ENCODE measurements around the gene CDKL5. TPM values are rescaled to one million over a fixed set of nuclear protein-coding genes. Genes with fewer than 3 reads are reported as not detected.

Gene CDKL5
- total RNA-seq, 1 donor from 2014 or later, result 53.5 TPM

- H3K27me3 Mint-ChIP-seq (ENCODE audit: unreplicated experiment), result no peaks in the 10 kb centered on the region
- H3K27ac Mint-ChIP-seq (ENCODE audit: unreplicated experiment), result no peak overlapping the region
- no peaks in the 10 kb centered on the region for H3K36me3 Mint-ChIP-seq (ENCODE audit: unreplicated experiment)
- no peak for DNase-seq
- H3K4me1 Mint-ChIP-seq (ENCODE audit: low read depth, unreplicated experiment), result no peaks in the 10 kb centered on the region
- no peak for TF ChIP-seq CTCF (IDR thresholded peaks at IDR 0.05; ENCODE audit: partially characterized antibody, unreplicated experiment)
- peaks cover 3% of the 10 kb centered on the region for H3K9me3 Mint-ChIP-seq (ENCODE audit: unreplicated experiment)
- no peak overlapping the region for H3K4me3 Mint-ChIP-seq (ENCODE audit: unreplicated experiment)
Observed at GRCh38 chrX:18681996-18682395, 256.6 kb downstream of the CDKL5 start.

- no peaks in the 10 kb centered on the region for H3K4me1 Mint-ChIP-seq (ENCODE audit: low read depth, unreplicated experiment)
- no peak for TF ChIP-seq CTCF (IDR thresholded peaks at IDR 0.05; ENCODE audit: partially characterized antibody, unreplicated experiment)
- H3K9me3 Mint-ChIP-seq (ENCODE audit: unreplicated experiment), result no peaks in the 10 kb centered on the region
Observed at GRCh38 chrX:18682979-18683387, 257.6 kb downstream of the CDKL5 start.

GRCh38 chrX:18687856-18688495 is 262.6 kb downstream of the CDKL5 start:
- Mint-ChIP-seq H3K27ac (ENCODE audit: unreplicated experiment) (no peak overlapping the region), H3K4me1 (ENCODE audit: low read depth, unreplicated experiment) (peaks cover 4% of the 10 kb centered on the region), H3K27me3 (ENCODE audit: unreplicated experiment) (no peaks in the 10 kb centered on the region), H3K36me3 (ENCODE audit: unreplicated experiment) (no peaks in the 10 kb centered on the region), H3K9me3 (ENCODE audit: unreplicated experiment) (no peaks in the 10 kb centered on the region), H3K4me3 (ENCODE audit: unreplicated experiment) (no peak overlapping the region)
- no peak for TF ChIP-seq CTCF (IDR thresholded peaks at IDR 0.05; ENCODE audit: partially characterized antibody, unreplicated experiment)
- no peak for DNase-seq

More at GRCh38 chrX:18682979-18683387, 257.6 kb downstream of the CDKL5 start:
- Mint-ChIP-seq H3K4me3 (ENCODE audit: unreplicated experiment) (no peak overlapping the region), H3K27ac (ENCODE audit: unreplicated experiment) (no peak overlapping the region), H3K27me3 (ENCODE audit: unreplicated experiment) (no peaks in the 10 kb centered on the region), H3K36me3 (ENCODE audit: unreplicated experiment) (no peaks in the 10 kb centered on the region)
- DNase-seq, result no peak

DNA sequence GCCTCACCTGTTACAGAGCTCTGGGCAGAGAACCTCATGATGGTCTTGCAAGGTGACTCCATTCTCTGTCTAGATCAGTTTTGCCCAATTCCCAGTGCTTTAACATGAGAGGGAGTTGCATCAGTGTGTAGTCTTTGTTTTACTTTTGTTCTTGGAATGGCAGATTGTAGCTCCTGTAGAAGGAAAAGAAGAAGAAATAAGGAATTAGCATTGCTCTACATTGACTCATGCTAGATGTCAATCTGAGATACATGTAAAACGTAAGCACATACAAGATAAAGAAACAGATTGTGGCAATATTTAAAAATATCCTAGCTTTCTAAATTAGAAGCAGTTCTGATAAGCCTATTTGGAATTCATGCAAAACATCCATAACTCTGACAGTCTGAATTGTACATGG is 266.0 kb downstream of the CDKL5 start:
- Mint-ChIP-seq H3K27ac (ENCODE audit: unreplicated experiment) (no peak overlapping the region), H3K27me3 (ENCODE audit: unreplicated experiment) (no peaks in the 10 kb centered on the region), H3K4me1 (ENCODE audit: low read depth, unreplicated experiment) (peaks cover 4% of the 10 kb centered on the region), H3K4me3 (ENCODE audit: unreplicated experiment) (no peak overlapping the region), H3K9me3 (ENCODE audit: unreplicated experiment) (no peaks in the 10 kb centered on the region), H3K36me3 (ENCODE audit: unreplicated experiment) (no peaks in the 10 kb centered on the region)
- no peak for DNase-seq
- TF ChIP-seq CTCF (IDR thresholded peaks at IDR 0.05; ENCODE audit: partially characterized antibody, unreplicated experiment), result no peak

- H3K4me1 Mint-ChIP-seq (ENCODE audit: low read depth, unreplicated experiment), result peaks cover 9% of the 10 kb centered on the region
- no peak overlapping the region for H3K4me3 Mint-ChIP-seq (ENCODE audit: unreplicated experiment)
- H3K27ac Mint-ChIP-seq (ENCODE audit: unreplicated experiment), result no peak overlapping the region
- TF ChIP-seq CTCF (IDR thresholded peaks at IDR 0.05; ENCODE audit: partially characterized antibody, unreplicated experiment), result no peak
- no peak for DNase-seq
- no peaks in the 10 kb centered on the region for H3K27me3 Mint-ChIP-seq (ENCODE audit: unreplicated experiment)
- H3K9me3 Mint-ChIP-seq (ENCODE audit: unreplicated experiment), result no peaks in the 10 kb centered on the region
- no peaks in the 10 kb centered on the region for H3K36me3 Mint-ChIP-seq (ENCODE audit: unreplicated experiment)
Observed at GRCh38 chrX:18692541-18692940, 267.1 kb downstream of the CDKL5 start.
